Stimulated activated CD4-positive, alpha-beta T cell treated with anti-CD3 and anti-CD28 coated beads, TNF-alpha, amount 100 ng/mL, for 4 hours (primary cell): ENCODE measurements around the gene GSK3B.

Source experiments
- DNase-seq, 3 experiments: peaks; one replicate each; pipeline ENCODE4 v3.0.0-alpha.2; 2020; ENCODE audit warnings: low read depth in 3 of 3

Gene GSK3B

GRCh38 chr3:119781330-119782198 is 312.7 kb downstream of the GSK3B start, which contains the start of gene NR1I2:
TSS of gene NR1I2 (plus strand) at chr3:119782101.
- DNase-seq, result no peak

GRCh38 chr3:119779731-119780383 is 314.4 kb downstream of the GSK3B start:
- DNase-seq, result no peak

GRCh38 chr3:119778811-119779210 is 315.4 kb downstream of the GSK3B start:
- DNase-seq, result no peak

- DNase-seq, result no peak
Observed at GRCh38 chr3:119778176-119778575, 316.1 kb downstream of the GSK3B start.

- no peak for DNase-seq
Observed at GRCh38 chr3:119776304-119776703, 317.9 kb downstream of the GSK3B start.

GRCh38 chr3:119774444-119774843 is 319.8 kb downstream of the GSK3B start:
- no peak for DNase-seq
